ENCODE measurements around the gene PLXNA2. TPM values are rescaled to one million over a fixed set of nuclear protein-coding genes. Genes with fewer than 3 reads are reported as not detected.

Gene PLXNA2
- total and polyA plus RNA-seq, 2 of the 13 experiments (the other 11 are each of a cell fraction or from before 2014, with no cell fraction given): 1.1 to 2.1 TPM

DNA sequence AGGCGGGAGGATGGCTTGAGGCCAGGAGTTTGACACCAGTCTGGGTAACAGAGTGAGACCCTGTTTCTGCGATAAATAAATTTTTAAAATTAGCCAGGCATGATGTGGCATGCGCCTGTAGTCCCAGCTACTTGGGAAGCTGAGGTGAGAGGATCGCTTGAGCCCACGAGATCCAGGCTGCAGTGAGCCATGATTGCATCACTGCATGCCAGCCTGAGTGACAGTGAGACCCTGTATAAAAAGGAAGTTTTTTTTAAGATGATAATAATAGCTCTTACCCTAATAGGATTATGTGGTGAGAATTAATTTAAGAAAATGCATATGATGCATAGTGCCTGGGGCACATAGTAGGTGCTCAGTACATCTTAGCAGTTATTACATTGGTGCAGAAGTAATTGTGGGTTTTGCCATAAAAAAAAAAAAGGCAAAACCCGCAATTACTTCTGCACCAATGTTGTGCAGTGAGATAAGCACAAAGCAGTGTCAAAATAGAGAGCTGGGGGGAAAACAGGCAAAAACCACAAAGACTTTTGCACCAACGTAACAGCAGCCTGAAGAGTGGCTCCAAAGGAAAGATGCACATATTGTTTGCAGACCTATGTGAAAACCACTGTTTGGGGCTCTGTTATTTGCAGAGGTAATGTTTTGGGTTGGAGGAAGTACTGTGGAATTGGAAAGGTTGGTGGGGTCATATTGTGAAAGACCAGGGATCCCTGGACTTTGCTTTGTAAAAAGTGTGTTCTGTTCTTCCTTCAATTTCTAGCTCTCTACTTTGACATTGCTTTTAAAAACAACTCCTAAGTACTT lies 72.4 kb downstream of the PLXNA2 start (continued):
- TF ChIP-seq, protein P1, sequence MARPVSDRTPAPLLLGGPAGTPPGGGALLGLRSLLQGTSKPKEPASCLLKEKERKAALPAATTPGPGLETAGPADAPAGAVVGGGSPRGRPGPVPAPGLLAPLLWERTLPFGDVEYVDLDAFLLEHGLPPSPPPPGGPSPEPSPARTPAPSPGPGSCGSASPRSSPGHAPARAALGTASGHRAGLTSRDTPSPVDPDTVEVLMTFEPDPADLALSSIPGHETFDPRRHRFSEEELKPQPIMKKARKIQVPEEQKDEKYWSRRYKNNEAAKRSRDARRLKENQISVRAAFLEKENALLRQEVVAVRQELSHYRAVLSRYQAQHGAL (CRISPR knock-in tag; IDR thresholded peaks at IDR 0.05; ENCODE audit: not compliant biosample characterization): no peak
- TF ChIP-seq, protein P2, sequence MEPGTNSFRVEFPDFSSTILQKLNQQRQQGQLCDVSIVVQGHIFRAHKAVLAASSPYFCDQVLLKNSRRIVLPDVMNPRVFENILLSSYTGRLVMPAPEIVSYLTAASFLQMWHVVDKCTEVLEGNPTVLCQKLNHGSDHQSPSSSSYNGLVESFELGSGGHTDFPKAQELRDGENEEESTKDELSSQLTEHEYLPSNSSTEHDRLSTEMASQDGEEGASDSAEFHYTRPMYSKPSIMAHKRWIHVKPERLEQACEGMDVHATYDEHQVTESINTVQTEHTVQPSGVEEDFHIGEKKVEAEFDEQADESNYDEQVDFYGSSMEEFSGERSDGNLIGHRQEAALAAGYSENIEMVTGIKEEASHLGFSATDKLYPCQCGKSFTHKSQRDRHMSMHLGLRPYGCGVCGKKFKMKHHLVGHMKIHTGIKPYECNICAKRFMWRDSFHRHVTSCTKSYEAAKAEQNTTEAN (CRISPR knock-in tag; conservative IDR thresholded peaks at IDR 0.05): peak; percentile 48; the same call in 1 of the 2 replicates
- TF ChIP-seq ZNF629 (CRISPR knock-in tag; conservative IDR thresholded peaks at IDR 0.05): no peak
- no peak for TF ChIP-seq ZNF260 (CRISPR knock-in tag; IDR thresholded peaks at IDR 0.05; ENCODE audit: borderline replicate concordance, low read depth)
- TF ChIP-seq, protein P3, sequence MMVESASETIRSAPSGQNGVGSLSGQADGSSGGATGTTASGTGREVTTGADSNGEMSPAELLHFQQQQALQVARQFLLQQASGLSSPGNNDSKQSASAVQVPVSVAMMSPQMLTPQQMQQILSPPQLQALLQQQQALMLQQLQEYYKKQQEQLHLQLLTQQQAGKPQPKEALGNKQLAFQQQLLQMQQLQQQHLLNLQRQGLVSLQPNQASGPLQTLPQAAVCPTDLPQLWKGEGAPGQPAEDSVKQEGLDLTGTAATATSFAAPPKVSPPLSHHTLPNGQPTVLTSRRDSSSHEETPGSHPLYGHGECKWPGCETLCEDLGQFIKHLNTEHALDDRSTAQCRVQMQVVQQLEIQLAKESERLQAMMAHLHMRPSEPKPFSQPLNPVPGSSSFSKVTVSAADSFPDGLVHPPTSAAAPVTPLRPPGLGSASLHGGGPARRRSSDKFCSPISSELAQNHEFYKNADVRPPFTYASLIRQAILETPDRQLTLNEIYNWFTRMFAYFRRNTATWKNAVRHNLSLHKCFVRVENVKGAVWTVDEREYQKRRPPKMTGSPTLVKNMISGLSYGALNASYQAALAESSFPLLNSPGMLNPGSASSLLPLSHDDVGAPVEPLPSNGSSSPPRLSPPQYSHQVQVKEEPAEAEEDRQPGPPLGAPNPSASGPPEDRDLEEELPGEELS (CRISPR knock-in tag; IDR thresholded peaks at IDR 0.05): peak; percentile 90
- no peak for TF ChIP-seq RARG (CRISPR knock-in tag; IDR thresholded peaks at IDR 0.05; ENCODE audit: low read depth)
- no peak for TF ChIP-seq ZNF737 (CRISPR knock-in tag; IDR thresholded peaks at IDR 0.05; ENCODE audit: borderline replicate concordance)
- TF ChIP-seq, protein P4, sequence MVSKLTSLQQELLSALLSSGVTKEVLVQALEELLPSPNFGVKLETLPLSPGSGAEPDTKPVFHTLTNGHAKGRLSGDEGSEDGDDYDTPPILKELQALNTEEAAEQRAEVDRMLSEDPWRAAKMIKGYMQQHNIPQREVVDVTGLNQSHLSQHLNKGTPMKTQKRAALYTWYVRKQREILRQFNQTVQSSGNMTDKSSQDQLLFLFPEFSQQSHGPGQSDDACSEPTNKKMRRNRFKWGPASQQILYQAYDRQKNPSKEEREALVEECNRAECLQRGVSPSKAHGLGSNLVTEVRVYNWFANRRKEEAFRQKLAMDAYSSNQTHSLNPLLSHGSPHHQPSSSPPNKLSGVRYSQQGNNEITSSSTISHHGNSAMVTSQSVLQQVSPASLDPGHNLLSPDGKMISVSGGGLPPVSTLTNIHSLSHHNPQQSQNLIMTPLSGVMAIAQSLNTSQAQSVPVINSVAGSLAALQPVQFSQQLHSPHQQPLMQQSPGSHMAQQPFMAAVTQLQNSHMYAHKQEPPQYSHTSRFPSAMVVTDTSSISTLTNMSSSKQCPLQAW (CRISPR knock-in tag; IDR thresholded peaks at IDR 0.05): 0 out of 2 replicates have a peak, but pooled peaks have one; percentile 37
- no peak for TF ChIP-seq ZNF619 (CRISPR knock-in tag; IDR thresholded peaks at IDR 0.05)
- peak; percentile 78 for TF ChIP-seq ISL2 (CRISPR knock-in tag; IDR thresholded peaks at IDR 0.05)
- TF ChIP-seq, protein P5, sequence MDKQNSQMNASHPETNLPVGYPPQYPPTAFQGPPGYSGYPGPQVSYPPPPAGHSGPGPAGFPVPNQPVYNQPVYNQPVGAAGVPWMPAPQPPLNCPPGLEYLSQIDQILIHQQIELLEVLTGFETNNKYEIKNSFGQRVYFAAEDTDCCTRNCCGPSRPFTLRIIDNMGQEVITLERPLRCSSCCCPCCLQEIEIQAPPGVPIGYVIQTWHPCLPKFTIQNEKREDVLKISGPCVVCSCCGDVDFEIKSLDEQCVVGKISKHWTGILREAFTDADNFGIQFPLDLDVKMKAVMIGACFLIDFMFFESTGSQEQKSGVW (CRISPR knock-in tag; IDR thresholded peaks at IDR 0.05; ENCODE audit: borderline replicate concordance): no peak
- TF ChIP-seq NR2F1 (CRISPR knock-in tag; IDR thresholded peaks at IDR 0.05): peak; percentile 58 to 91; a peak in 3 of 4 replicates
- no peak for TF ChIP-seq RELA (CRISPR knock-in tag; IDR thresholded peaks at IDR 0.05)
- TF ChIP-seq, protein P6, sequence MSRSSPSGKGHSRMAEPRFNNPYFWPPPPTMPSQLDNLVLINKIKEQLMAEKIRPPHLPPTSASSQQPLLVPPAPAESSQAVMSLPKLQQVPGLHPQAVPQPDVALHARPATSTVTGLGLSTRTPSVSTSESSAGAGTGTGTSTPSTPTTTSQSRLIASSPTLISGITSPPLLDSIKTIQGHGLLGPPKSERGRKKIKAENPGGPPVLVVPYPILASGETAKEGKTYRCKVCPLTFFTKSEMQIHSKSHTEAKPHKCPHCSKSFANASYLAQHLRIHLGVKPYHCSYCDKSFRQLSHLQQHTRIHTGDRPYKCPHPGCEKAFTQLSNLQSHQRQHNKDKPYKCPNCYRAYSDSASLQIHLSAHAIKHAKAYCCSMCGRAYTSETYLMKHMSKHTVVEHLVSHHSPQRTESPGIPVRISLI (CRISPR knock-in tag; IDR thresholded peaks at IDR 0.05; ENCODE audit: borderline replicate concordance): peak; percentile 68; the same call in 1 of the 2 replicates

Measured in HepG2 (cell line).